ENCODE measurements around the gene ZNF736.
"Not testable (repeated sequence)": the region's sequence is repeated elsewhere in the genome, so short reads cannot be mapped to it uniquely, and the experiment has no call there.

The ZNF736 gene

GRCh38 chr7:64313740-64314491, at the start of gene ZNF736:
ZNF736 (plus strand) TSS chr7:64313961; CDS start chr7:64314151, 190 bp downstream.
- DNase-seq, result no peak
- in situ Hi-C loops (cut with HindIII; ENCODE audit: low pct_ligation_motif_present, low pct_unique_long_range_greater_than_20kb, low sequenced_read_pairs), result no loop called here

DNA sequence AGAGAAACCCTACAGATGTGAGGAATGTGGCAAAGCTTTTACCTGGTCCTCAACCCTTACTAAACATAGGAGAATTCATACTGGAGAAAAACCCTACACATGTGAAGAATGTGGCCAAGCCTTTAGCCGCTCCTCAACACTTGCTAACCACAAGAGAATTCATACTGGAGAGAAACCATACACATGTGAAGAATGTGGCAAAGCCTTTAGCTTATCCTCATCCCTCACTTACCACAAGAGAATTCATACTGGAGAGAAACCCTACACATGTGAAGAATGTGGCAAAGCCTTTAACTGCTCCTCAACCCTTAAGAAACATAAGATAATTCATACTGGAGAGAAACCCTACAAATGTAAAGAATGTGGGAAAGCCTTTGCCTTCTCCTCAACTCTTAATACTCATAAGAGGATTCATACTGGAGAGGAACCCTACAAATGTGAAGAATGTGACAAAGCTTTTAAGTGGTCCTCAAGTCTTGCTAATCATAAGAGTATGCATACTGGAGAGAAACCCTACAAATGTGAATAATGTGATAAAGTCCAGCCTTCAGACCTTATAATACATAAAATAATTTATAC, 47.3 kb upstream of the ZNF736 start:
- in situ Hi-C loops (cut with HindIII; ENCODE audit: low pct_ligation_motif_present, low pct_unique_long_range_greater_than_20kb, low sequenced_read_pairs), result no loop called here
- DNase-seq, result no peak

DNA sequence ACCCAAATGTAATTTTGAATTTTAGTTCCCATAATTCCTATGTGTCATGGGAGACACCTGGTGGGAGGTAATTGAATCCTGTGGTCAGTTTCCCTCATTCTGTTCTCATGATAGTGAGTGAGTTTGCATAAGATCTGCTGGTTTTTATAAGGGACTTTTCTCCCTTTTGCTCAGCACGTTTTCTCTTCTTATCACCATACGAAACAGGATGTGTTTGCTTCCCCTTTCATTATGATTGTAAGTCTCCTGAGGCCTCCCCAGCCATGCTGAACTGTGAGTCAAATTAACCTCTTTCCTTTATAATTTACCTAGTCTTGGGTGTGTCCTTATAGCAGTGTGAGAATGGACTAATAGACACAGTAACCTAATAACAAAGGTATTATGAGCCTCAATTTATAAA, 36.1 kb upstream of the ZNF736 start:
- in situ Hi-C loops (cut with HindIII; ENCODE audit: low pct_ligation_motif_present, low pct_unique_long_range_greater_than_20kb, low sequenced_read_pairs), result no loop called here
- no peak for DNase-seq

- in situ Hi-C loops (cut with HindIII; ENCODE audit: low pct_ligation_motif_present, low pct_unique_long_range_greater_than_20kb, low sequenced_read_pairs), result no loop called here
- DNase-seq, result no peak
Measured at GRCh38 chr7:64294701-64295420, 18.9 kb upstream of the ZNF736 start.

DNA sequence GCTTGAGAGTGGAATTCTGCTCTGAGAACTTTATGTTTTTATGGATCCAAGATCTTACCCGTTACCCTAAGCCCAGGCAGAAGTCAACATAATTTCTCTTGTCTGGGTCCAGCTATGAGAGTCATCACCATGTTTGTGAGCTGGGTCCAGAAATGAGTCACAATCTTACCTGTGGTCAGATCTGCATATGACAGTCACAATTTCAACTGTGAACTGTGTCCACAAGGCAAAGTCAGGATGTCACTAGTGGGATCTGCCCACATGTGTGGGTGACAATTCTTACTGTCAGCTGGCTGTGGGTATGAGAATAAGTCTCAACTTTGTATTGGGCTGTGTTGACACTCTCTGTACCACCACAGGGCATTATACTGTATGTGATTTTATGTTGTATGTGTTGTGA, 16.3 kb upstream of the ZNF736 start:
- in situ Hi-C loops (cut with HindIII; ENCODE audit: low pct_ligation_motif_present, low pct_unique_long_range_greater_than_20kb, low sequenced_read_pairs); DNase-seq: not testable (repeated sequence)

- DNase-seq, result no peak
- in situ Hi-C loops (cut with HindIII; ENCODE audit: low pct_ligation_motif_present, low pct_unique_long_range_greater_than_20kb, low sequenced_read_pairs), result no loop called here
Measured at GRCh38 chr7:64300641-64301405, 12.9 kb upstream of the ZNF736 start.

DNA sequence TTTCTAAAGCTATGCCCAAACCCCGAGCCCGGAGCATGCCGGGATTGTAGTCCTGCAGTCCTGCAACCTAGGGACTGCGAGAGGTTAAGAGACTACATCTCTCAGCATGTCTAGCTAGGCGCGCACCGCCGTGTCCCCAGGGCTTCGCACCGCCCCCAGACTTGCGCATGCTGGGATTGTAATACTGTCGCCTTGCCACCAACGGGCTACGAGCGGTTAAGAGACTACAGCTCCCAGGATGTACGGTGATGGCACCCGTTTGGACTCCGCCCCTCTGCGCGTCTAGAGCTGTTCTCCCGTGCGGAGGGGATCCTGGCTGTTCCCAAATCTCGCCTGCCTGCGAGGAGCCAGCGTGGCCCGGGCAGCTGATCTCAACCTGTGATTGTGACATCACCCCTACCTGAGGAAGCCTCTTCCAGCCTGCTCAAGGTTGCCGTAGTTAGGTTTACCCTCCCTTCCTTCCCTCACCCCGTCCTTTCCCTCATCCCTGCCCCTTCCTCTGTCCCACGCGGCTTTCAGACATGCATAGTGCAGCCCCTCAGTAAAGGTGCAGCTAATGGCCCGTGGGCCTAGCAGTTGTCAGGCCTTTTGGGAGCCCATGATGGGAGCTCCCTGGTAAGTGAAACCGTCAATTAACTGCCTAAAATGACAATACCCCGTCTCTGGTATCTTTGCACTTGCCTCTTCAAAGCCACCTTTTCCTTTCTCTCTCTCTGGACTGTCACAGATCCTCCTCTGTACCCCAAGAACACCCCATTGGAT, 6.3 kb upstream of the ZNF736 start:
- in situ Hi-C loops (cut with HindIII; ENCODE audit: low pct_ligation_motif_present, low pct_unique_long_range_greater_than_20kb, low sequenced_read_pairs), result no loop called here
- DNase-seq, result no peak

DNA sequence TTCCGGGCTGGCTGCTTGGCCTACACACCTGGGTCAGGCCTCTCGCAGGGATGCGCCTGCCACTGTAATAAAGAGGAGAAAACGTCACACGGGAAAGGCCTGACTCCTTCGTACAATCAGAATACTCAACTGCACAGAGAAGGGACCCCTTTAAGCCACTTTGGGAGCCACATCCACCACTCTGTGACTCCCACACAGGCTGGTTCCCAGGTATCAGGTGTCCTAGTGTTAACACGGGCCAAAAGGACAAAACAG, 5.8 kb upstream of the ZNF736 start:
- no peak for DNase-seq
- in situ Hi-C loops (cut with HindIII; ENCODE audit: low pct_ligation_motif_present, low pct_unique_long_range_greater_than_20kb, low sequenced_read_pairs), result no loop called here

DNA sequence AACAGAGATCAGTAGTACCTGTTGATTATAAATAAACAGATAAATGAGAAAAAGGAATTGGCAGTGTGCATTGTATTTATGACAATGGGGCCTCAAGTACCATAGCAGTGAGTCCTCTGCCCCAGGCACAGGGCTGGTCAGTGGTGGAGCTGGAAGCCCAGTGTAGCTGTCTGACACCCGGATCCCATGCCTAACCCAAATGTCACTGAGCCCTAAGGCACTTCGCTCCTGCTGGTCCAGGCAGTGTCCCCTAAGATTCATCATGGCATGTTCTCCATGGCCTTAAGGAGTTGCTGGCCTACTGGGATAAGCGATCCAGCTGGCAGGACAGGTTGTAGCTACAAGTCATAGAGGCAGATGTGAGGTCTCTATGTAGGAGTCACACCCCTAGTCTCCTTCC, 3.3 kb upstream of the ZNF736 start:
- in situ Hi-C loops (cut with HindIII; ENCODE audit: low pct_ligation_motif_present, low pct_unique_long_range_greater_than_20kb, low sequenced_read_pairs), result no loop called here
- no peak for DNase-seq

DNA sequence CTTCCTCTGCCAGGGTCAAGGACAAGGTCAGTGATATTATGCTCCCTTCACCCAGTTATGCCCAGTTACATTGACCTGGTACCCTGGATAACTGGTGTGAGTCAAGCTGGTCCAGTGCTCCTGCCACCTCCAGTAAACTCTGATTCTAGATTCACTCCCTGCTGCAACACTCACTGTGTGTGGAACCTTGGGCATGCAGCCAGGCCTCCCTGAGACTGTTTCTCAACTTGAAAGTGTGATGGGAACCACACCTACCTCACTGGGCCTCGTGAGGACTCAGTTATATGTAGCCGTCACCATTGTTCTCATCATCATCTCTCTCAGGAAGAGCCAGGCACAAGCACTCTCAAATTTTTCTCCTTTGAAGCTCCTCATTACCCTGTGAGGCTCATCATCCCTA, 935 bp upstream of the ZNF736 start:
- in situ Hi-C loops (cut with HindIII; ENCODE audit: low pct_ligation_motif_present, low pct_unique_long_range_greater_than_20kb, low sequenced_read_pairs), result no loop called here
- DNase-seq, result no peak

DNA sequence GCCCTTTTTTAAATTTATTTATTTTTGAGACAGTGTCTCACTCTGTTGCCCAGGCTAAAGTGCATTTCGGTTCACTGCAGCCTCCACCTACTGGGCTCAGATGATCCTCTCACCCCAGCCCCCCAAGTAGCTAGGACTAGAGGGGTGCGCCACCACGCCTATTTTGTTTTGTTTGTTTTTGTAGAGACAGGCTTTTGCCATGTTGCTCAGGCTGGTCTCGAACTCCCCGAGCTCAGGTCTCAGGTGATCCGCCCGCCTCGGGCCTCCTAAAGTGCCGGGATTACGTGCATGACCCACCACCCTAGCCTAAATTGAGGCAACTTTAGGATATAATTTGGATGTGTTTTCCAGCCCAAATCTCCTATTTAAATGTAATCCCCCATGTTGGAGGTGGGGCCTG, 805 bp downstream of the ZNF736 start:
- DNase-seq, result no peak

DNA sequence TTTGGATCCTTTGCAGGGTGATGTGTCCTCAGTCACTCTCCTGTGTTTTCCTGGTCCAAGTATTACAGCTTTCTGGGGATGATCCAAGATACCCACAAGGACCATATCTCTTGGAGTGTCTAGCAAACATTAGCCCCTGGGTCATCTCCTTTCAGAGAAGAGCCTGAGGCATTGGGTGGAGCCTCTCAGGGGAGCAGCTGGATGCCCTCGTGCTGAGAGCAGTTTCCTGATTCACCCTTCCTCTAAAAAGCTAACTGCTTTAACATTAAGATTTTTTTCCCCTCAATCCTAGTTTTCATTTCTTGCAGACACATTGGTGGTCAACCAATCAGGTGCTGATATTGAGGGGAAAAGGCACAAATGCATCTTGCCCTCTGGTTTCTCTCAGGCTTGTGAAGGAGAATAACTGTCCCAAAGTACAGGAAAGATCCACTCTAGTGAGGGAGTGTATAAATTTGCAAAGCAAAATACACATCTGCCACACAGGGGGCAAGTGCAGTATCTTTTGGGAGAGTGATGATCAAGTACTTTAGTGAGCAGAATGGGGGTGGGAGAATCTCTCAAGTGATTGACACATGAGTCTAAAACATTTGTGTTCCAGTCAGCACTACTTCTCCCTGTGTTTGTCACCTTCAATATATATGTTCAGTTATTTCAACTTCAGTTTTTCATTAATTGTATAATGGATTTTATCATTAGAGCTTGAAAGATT, 2.4 kb downstream of the ZNF736 start:
- DNase-seq; in situ Hi-C loops (cut with HindIII; ENCODE audit: low pct_ligation_motif_present, low pct_unique_long_range_greater_than_20kb, low sequenced_read_pairs): not testable (repeated sequence)

More for the DNA sequence above, 805 bp downstream of the ZNF736 start:
- in situ Hi-C loops (cut with HindIII; ENCODE audit: low pct_ligation_motif_present, low pct_unique_long_range_greater_than_20kb, low sequenced_read_pairs), result no loop called here

DNA sequence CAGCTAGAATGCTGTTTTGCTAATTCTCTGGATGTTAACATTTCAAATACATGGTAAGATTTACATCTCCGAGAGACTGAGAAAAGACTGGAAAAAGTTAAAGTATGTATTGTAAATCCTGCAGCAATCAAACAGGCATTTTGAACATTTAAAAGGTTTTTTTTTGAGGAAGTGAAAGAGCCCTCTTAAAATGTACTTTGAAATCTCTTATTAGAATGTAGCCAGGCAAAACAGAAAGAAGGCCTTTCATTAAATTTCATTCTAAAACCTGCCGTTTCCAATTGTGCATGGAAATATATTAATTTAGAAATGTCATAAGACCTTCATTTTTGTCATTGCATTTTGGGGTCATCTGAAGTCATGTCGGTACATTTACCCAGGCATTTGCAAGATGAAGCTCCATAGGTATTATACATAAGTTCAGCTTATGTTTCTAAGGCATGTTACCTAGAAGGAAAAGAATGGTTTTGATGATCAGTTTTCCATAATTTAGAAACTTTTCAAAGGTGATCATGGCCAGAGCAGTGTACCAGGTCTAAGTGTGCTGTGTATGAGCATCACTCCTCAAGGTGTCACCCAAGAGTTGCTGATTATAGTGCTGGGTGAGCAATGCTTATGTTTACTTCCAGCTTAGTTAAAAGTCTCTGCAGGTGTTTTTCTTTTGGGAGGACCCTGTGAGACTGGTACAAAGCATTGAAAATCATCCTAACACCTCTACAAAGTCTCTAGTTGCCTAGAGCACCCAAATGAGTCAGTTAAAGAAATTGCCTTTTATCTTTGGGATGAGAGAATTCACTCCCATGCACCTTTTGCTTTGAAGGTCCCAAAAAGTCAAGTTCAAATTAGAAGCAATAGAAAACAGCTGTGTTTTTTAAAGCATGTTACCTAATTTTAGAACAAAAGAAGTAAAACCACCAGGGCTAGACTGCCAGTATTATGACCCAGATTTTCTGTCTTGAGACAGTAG, 7.1 kb downstream of the ZNF736 start:
- DNase-seq, result no peak
- in situ Hi-C loops (cut with HindIII; ENCODE audit: low pct_ligation_motif_present, low pct_unique_long_range_greater_than_20kb, low sequenced_read_pairs), result no loop called here

DNA sequence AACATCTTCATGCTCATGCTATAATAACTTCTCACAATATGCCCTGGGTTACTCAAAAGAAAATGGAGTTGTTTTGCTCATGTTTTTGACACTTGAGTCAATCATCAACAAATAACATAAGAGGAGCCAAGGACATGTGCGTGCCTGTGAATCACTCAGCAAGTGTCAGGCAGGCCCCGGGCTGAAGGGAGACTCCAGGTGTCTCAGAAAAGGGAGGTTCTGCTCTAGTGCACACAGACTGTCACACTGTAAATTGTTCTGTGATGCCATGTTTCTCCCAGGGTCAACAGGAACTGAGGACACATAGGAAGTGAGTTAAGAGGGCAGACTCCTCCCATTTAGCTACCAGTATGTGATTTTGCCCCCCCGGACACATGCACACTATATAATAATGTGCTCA, 10.4 kb downstream of the ZNF736 start:
- DNase-seq; in situ Hi-C loops (cut with HindIII; ENCODE audit: low pct_ligation_motif_present, low pct_unique_long_range_greater_than_20kb, low sequenced_read_pairs): not testable (repeated sequence)

DNA sequence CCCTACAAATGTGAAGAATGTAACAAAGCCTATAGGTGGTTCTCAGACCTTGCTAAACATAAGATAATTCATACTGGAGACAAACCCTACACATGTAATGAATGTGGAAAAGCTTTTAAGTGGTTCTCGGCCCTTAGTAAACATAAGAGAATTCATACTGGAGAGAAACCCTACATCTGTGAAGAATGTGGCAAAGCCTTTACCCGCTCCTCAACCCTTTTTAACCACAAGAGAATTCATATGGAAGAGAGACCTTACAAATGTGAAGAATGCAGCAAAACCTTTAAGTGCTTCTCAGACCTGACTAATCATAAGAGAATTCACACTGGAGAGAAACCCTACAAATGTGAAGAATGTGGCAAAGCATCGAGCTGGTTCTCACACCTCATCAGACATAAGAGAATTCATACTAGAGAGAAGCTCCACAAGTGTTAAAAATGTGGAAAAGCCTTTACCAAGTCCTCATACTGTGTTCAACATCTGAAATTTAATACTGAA, 35.0 kb downstream of the ZNF736 start:
- in situ Hi-C loops (cut with HindIII; ENCODE audit: low pct_ligation_motif_present, low pct_unique_long_range_greater_than_20kb, low sequenced_read_pairs); DNase-seq: not testable (repeated sequence)

DNA sequence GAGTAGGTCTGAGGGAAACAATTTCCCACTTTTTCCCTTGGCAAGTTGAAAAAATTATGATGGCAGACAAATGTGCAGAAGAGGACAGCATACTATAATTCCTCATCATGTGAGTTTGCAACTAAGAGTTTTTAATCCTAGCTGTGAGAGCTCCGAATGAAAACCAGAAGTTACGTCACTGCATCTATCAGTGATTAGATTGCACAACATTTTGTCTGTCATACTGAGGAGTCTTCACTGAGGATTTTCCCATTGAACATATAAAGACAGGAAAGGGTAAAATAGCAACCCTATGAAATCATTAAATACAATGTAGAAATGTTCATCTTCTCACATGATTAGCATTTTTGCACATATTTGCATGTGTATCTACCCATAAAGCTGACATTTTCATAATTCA, 45.8 kb downstream of the ZNF736 start:
- in situ Hi-C loops (cut with HindIII; ENCODE audit: low pct_ligation_motif_present, low pct_unique_long_range_greater_than_20kb, low sequenced_read_pairs), result no loop called here
- no peak for DNase-seq

GRCh38 chr7:64371116-64371515, 57.4 kb downstream of the ZNF736 start:
- in situ Hi-C loops (cut with HindIII; ENCODE audit: low pct_ligation_motif_present, low pct_unique_long_range_greater_than_20kb, low sequenced_read_pairs), result no loop called here
- DNase-seq, result no peak
